HCT116 (cell line): ENCODE data around the gene PLCG2. TPM values are rescaled to one million over a fixed set of nuclear protein-coding genes. Genes with fewer than 3 reads are reported as not detected.

ENCODE experiments used
- ATAC-seq: fragments of 200-7000 bp; cut with Tn5 transposase; 2 replicates; pipeline ENCODE4 v1.9.1; 2020; ENCODE audit warnings: mild to moderate bottlenecking, moderate library complexity
- BruUV-seq: library from RNA; stranded (reverse); fragments of 400-500 nt; replicated peaks from 2 replicates; lab custom pipeline; 2021; lab: Mats Ljungman, UMichigan
- CTCF ChIA-PET: fragments of 300-600 bp; sonication (Branson Sonifier 250); formaldehyde crosslinking; loops from one replicate; lab custom pipeline; 2021; ENCODE audit warnings: antibody characterized with exemption; lab: Charles Lee
- POLR2A ChIA-PET: fragments of 300-600, 350-600 bp; sonication (Branson Sonifier 250); formaldehyde crosslinking; loops from one replicate; lab custom pipeline; 2021; ENCODE audit warnings: antibody characterized with exemption; lab: Charles Lee
- RAD21 ChIA-PET, 2 experiments: fragments of 300-600 bp; sonication (Branson Sonifier 250); formaldehyde crosslinking; loops; one replicate each; lab custom pipeline; 2023; ENCODE audit warnings: low total read pairs in 2 of 2; ENCODE audit not compliant: uncharacterized antibody in 2 of 2, unreplicated experiment in 2 of 2, low non-redundant PET in 1 of 2; lab: Charles Lee
- DNase-seq: peaks from one replicate; pipeline ENCODE4 v3.0.0-alpha.2; 2010; ENCODE audit warnings: low read depth, low spot score
- H2AFZ ChIP-seq: fragments of 200-600 bp; shearing (Covaris generic), sonication (generic); 2 replicates; pipeline ENCODE4 v1.6.1; 2017; ENCODE audit warnings: low read depth, mixed run types, mixed read lengths, antibody characterized with exemption, low read length; ENCODE audit not compliant: poor library complexity, severe bottlenecking
- H3K27ac ChIP-seq: 2 replicates; pipeline ENCODE4 v1.5.1; 2012; ENCODE audit warnings: low read depth, low read length
- H3K27me3 ChIP-seq: fragments of 200-600 bp; sonication (generic); 2 replicates; pipeline ENCODE4 v1.6.1; 2016; ENCODE audit warnings: mixed run types, low read length, mixed read lengths; ENCODE audit not compliant: insufficient read depth
- H3K36me3 ChIP-seq, 2 experiments: fragments of 200-500 bp in 1 of 2; fragments of 200-600 bp in 1 of 2; sonication (Bioruptor generic) in 1 of 2; sonication (generic) in 1 of 2; 2 replicates each; pipeline versions ENCODE4 v1.5.1 to v1.6.1; 2014 to 2016; ENCODE audit warnings: low read length in 2 of 2, inconsistent platforms in 1 of 2, mixed read lengths in 1 of 2, mixed run types in 1 of 2; ENCODE audit not compliant: insufficient read depth in 2 of 2, control insufficient read depth in 1 of 2
- H3K4me1 ChIP-seq, 2 experiments: fragments of 200-600 bp in 1 of 2; sonication (generic) in 1 of 2; 2 replicates each; pipeline versions ENCODE4 v1.5.1 to v1.6.1; 2012 to 2017; ENCODE audit warnings: low read length in 2 of 2, inconsistent platforms in 1 of 2, mild to moderate bottlenecking in 1 of 2, mixed read lengths in 1 of 2, mixed run types in 1 of 2, moderate library complexity in 1 of 2; ENCODE audit not compliant: insufficient read depth in 2 of 2, control insufficient read depth in 1 of 2
- H3K4me2 ChIP-seq: fragments of 200-600 bp; sonication (generic); 2 replicates; pipeline ENCODE4 v1.6.1; 2017; ENCODE audit warnings: mixed run types, low read length, mixed read lengths
- H3K4me3 ChIP-seq, 2 experiments: fragments of 200-600 bp in 1 of 2; sonication (generic) in 1 of 2; replicated peaks in 1 of 2; 2 replicates each; pipeline ENCODE4 v1.5.1; 2011 to 2016; ENCODE audit warnings: low read length in 2 of 2, control low read depth in 1 of 2, low read depth in 1 of 2, mild to moderate bottlenecking in 1 of 2, mixed read lengths in 1 of 2, mixed run types in 1 of 2
- H3K79me2 ChIP-seq: fragments of 200-600 bp; sonication (generic); 2 replicates; pipeline ENCODE4 v1.6.1; 2017; ENCODE audit warnings: mild to moderate bottlenecking, mixed run types, low read length, moderate library complexity, mixed read lengths; ENCODE audit not compliant: insufficient read depth
- H3K9ac ChIP-seq: fragments of 200-600 bp; sonication (generic); 2 replicates; pipeline ENCODE4 v1.6.1; 2016; ENCODE audit warnings: low read length, mixed read lengths
- H3K9me2 ChIP-seq: fragments of 200-600 bp; sonication (generic), shearing (Covaris generic); 2 replicates; pipeline ENCODE4 v1.6.1; 2017; ENCODE audit warnings: mixed run types, mild to moderate bottlenecking, moderate library complexity; ENCODE audit not compliant: insufficient read depth
- H3K9me3 ChIP-seq, 2 experiments: fragments of 200-500 bp in 1 of 2; fragments of 200-600 bp in 1 of 2; sonication (Bioruptor generic) in 1 of 2; sonication (generic) in 1 of 2; 2 replicates each; pipeline ENCODE4 v1.6.1; 2014 to 2017; ENCODE audit warnings: low read length in 2 of 2, mixed read lengths in 2 of 2, inconsistent platforms in 1 of 2, low read depth in 1 of 2, mild to moderate bottlenecking in 1 of 2, mixed run types in 1 of 2, moderate library complexity in 1 of 2; ENCODE audit not compliant: control insufficient read depth in 1 of 2, insufficient read depth in 1 of 2
- H4K20me1 ChIP-seq: fragments of 200-600 bp; sonication (generic), shearing (Covaris generic); 2 replicates; pipeline ENCODE4 v1.6.1; 2017; ENCODE audit warnings: mixed run types, mild to moderate bottlenecking, moderate library complexity; ENCODE audit not compliant: insufficient read depth
- CBX3 ChIP-seq: IDR thresholded peaks from 2 replicates; pipeline ENCODE4 v1.6.1; 2012; ENCODE audit warnings: low read depth
- POLR2A ChIP-seq: IDR thresholded peaks from 2 replicates; pipeline ENCODE4 v1.7.0; 2011; ENCODE audit warnings: borderline replicate concordance; ENCODE audit not compliant: insufficient read depth, insufficient read length; ENCODE audit errors: extremely low read depth
- POLR2AphosphoS5 ChIP-seq: IDR thresholded peaks from 2 replicates; pipeline ENCODE4 v1.6.1; 2011; ENCODE audit warnings: mild to moderate bottlenecking, low read depth, low read length, moderate library complexity
- RAD21 ChIP-seq: IDR thresholded peaks from 2 replicates; pipeline ENCODE4 v1.6.1; 2012; ENCODE audit warnings: low read depth, mild to moderate bottlenecking
- SP1 ChIP-seq: IDR thresholded peaks from 2 replicates; pipeline ENCODE4 v1.6.1; 2012; ENCODE audit warnings: low read depth
- SRF ChIP-seq: IDR thresholded peaks from 2 replicates; pipeline ENCODE4 v1.6.1; 2012; ENCODE audit warnings: low read depth
- TCF7L2 ChIP-seq: IDR thresholded peaks from 2 replicates; pipeline ENCODE4 v1.7.0; 2011; ENCODE audit warnings: borderline replicate concordance, inconsistent platforms; ENCODE audit not compliant: insufficient read depth, insufficient read length; ENCODE audit errors: extremely low read depth
- ZFX ChIP-seq: fragments of 450-650 bp; IDR thresholded peaks from 2 replicates; pipeline ENCODE4 v1.6.1; 2017
- ZNF274 ChIP-seq: fragments of 200-500 bp; sonication (Bioruptor generic); IDR thresholded peaks from 2 replicates; pipeline ENCODE4 v1.6.1; 2014; ENCODE audit warnings: mild to moderate bottlenecking, low read depth, low read length, inconsistent platforms
- intact Hi-C: fragments of 100-400 bp; cut with micrococcal nuclease; formaldehyde crosslinking; loops from 2 replicates; pipeline ENCODE4 v1.10.0; 2022
- total RNA-seq: library from RNA; stranded (reverse); gene quantifications from one replicate; pipeline ENCODE4 v1.2.1, GENCODE V29; 2021; ENCODE audit not compliant: unreplicated experiment
- TF ChIP-seq, protein P1 (sequence below): IDR thresholded peaks from 2 replicates; pipeline ENCODE4 v1.6.1; 2012; ENCODE audit warnings: low read depth
- TF ChIP-seq, protein P2 (sequence below): IDR thresholded peaks from 2 replicates; pipeline ENCODE4 v1.6.1; 2012
- TF ChIP-seq, protein P3 (sequence below), 3 experiments: fragments of 200-600 bp in 1 of 3; sonication (generic) in 1 of 3; IDR thresholded peaks in 2 of 3; conservative IDR thresholded peaks in 1 of 3; 2 replicates each; pipeline ENCODE4 v1.5.1; 2012 to 2017; ENCODE audit warnings: low read depth in 2 of 3, low read length in 2 of 3, antibody characterized with exemption in 1 of 3, borderline replicate concordance in 1 of 3, control low read depth in 1 of 3, mild to moderate bottlenecking in 1 of 3, mixed read lengths in 1 of 3, mixed run types in 1 of 3, moderate library complexity in 1 of 3; ENCODE audit not compliant: insufficient read depth in 1 of 3

The PLCG2 gene
- total RNA-seq, 1 experiment from 2014 or later: 31.2 TPM

DNA sequence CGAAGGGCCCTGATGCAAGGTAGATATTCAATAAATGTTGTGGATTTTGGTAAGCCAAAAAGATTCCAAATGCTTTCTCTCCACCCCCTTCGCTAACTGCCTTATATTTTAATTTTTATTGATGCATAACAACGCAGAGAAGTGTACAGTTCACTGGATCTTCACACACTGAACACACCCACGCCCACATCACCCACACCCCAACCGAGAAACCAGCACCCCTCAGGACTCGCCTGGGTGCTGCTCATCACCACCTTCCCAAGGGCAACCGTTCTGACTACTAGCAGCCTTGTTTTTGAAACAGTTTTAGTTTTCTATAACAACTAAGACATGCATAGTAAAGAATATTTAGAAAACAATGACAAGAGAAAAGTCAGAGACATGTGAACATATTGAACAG lies 9.1 kb upstream of the PLCG2 start:
- RAD21 ChIA-PET: no interaction called here
- H3K27me3 ChIP-seq: no peaks in the 10 kb centered on the region
- no peak for ATAC-seq
- no peak for TF ChIP-seq POLR2AphosphoS5
- TF ChIP-seq, protein P1, sequence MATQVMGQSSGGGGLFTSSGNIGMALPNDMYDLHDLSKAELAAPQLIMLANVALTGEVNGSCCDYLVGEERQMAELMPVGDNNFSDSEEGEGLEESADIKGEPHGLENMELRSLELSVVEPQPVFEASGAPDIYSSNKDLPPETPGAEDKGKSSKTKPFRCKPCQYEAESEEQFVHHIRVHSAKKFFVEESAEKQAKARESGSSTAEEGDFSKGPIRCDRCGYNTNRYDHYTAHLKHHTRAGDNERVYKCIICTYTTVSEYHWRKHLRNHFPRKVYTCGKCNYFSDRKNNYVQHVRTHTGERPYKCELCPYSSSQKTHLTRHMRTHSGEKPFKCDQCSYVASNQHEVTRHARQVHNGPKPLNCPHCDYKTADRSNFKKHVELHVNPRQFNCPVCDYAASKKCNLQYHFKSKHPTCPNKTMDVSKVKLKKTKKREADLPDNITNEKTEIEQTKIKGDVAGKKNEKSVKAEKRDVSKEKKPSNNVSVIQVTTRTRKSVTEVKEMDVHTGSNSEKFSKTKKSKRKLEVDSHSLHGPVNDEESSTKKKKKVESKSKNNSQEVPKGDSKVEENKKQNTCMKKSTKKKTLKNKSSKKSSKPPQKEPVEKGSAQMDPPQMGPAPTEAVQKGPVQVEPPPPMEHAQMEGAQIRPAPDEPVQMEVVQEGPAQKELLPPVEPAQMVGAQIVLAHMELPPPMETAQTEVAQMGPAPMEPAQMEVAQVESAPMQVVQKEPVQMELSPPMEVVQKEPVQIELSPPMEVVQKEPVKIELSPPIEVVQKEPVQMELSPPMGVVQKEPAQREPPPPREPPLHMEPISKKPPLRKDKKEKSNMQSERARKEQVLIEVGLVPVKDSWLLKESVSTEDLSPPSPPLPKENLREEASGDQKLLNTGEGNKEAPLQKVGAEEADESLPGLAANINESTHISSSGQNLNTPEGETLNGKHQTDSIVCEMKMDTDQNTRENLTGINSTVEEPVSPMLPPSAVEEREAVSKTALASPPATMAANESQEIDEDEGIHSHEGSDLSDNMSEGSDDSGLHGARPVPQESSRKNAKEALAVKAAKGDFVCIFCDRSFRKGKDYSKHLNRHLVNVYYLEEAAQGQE: no peak
- TF ChIP-seq SRF: no peak
- TF ChIP-seq, protein P2, sequence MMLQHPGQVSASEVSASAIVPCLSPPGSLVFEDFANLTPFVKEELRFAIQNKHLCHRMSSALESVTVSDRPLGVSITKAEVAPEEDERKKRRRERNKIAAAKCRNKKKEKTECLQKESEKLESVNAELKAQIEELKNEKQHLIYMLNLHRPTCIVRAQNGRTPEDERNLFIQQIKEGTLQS: no peak
- no peak for TF ChIP-seq POLR2A
- TF ChIP-seq, protein P3, sequence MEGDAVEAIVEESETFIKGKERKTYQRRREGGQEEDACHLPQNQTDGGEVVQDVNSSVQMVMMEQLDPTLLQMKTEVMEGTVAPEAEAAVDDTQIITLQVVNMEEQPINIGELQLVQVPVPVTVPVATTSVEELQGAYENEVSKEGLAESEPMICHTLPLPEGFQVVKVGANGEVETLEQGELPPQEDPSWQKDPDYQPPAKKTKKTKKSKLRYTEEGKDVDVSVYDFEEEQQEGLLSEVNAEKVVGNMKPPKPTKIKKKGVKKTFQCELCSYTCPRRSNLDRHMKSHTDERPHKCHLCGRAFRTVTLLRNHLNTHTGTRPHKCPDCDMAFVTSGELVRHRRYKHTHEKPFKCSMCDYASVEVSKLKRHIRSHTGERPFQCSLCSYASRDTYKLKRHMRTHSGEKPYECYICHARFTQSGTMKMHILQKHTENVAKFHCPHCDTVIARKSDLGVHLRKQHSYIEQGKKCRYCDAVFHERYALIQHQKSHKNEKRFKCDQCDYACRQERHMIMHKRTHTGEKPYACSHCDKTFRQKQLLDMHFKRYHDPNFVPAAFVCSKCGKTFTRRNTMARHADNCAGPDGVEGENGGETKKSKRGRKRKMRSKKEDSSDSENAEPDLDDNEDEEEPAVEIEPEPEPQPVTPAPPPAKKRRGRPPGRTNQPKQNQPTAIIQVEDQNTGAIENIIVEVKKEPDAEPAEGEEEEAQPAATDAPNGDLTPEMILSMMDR (IDR thresholded peaks at IDR 0.05 in 2 of 3, conservative IDR thresholded peaks at IDR 0.05 in 1 of 3; ENCODE audit: borderline replicate concordance in 1 of 3, insufficient read depth in 1 of 3, low read depth in 2 of 3, low read length in 2 of 3): no peak
- no peak for TF ChIP-seq RAD21
- no peak for TF ChIP-seq TCF7L2
- TF ChIP-seq ZFX: no peak
- no peak for TF ChIP-seq ZNF274
- no peak for TF ChIP-seq SP1
- no peak for TF ChIP-seq CBX3
- TF ChIP-seq, all 23 proteins: peak for 0
- H3K9me3 ChIP-seq: no peaks in the 10 kb centered on the region
- H3K79me2 ChIP-seq: no peaks in the 10 kb centered on the region
- no TSS peak for BruUV-seq
- H4K20me1 ChIP-seq: no peaks in the 10 kb centered on the region
- H2AFZ ChIP-seq: no peak overlapping the region
- no peak overlapping the region for H3K4me2 ChIP-seq
- POLR2A ChIA-PET: no interaction called here
- no peak for DNase-seq
- CTCF ChIA-PET: no interaction called here
- no peaks in the 10 kb centered on the region for H3K4me1 ChIP-seq
- H3K9me2 ChIP-seq: no peaks in the 10 kb centered on the region
- no peaks in the 10 kb centered on the region for H3K36me3 ChIP-seq
- intact Hi-C loops: no loop called here
- no peak overlapping the region for H3K27ac ChIP-seq
- H3K4me3 ChIP-seq: no peak overlapping the region
- no peak overlapping the region for H3K9ac ChIP-seq
